Testis (tissue), 2 donors: ENCODE data around the gene FOXF2.

Experiments
- POLR2A ChIP-seq: fragments of 450-650 bp; IDR thresholded peaks from one replicate; pipeline ENCODE4 v1.6.1; 2017; ENCODE audit warnings: antibody characterized with exemption, mild to moderate bottlenecking, moderate library complexity
- TF ChIP-seq, protein P1 (sequence below), 3 experiments: fragments of 450-650 bp in 2 of 3; fragments of 200-600 bp in 1 of 3; sonication (generic) in 1 of 3; IDR thresholded peaks; one replicate each; pipeline ENCODE4 v1.5.1; 2016 to 2019; ENCODE audit warnings: antibody characterized with exemption in 3 of 3, mild to moderate bottlenecking in 2 of 3, moderate library complexity in 1 of 3

GRCh38 chr6:1389369-1390132 lies at the start of gene FOXF2:
- TF ChIP-seq, protein P1, sequence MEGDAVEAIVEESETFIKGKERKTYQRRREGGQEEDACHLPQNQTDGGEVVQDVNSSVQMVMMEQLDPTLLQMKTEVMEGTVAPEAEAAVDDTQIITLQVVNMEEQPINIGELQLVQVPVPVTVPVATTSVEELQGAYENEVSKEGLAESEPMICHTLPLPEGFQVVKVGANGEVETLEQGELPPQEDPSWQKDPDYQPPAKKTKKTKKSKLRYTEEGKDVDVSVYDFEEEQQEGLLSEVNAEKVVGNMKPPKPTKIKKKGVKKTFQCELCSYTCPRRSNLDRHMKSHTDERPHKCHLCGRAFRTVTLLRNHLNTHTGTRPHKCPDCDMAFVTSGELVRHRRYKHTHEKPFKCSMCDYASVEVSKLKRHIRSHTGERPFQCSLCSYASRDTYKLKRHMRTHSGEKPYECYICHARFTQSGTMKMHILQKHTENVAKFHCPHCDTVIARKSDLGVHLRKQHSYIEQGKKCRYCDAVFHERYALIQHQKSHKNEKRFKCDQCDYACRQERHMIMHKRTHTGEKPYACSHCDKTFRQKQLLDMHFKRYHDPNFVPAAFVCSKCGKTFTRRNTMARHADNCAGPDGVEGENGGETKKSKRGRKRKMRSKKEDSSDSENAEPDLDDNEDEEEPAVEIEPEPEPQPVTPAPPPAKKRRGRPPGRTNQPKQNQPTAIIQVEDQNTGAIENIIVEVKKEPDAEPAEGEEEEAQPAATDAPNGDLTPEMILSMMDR (IDR thresholded peaks at IDR 0.05) = no peak
- TF ChIP-seq POLR2A = no peak
